HepG2 (cell line): Measurements from ENCODE around the gene GAN. TPM values are rescaled to one million over a fixed set of nuclear protein-coding genes. Genes with fewer than 3 reads are reported as not detected.

ENCODE experiments used
- ATAC-seq: fragments of 200-7000 bp; cut with Tn5 transposase; 3 replicates; pipeline ENCODE4 v1.9.1; 2020; ENCODE audit warnings: mild to moderate bottlenecking, moderate library complexity
- BruUV-seq: library from RNA; stranded (reverse); fragments of 400-500 nt; replicated peaks from 2 replicates; lab custom pipeline; 2021; lab: Mats Ljungman, UMichigan
- CTCF ChIA-PET: fragments of 300-600 bp; formaldehyde crosslinking; extraction: SDS; loops from one replicate; lab custom pipeline; 2021; ENCODE audit warnings: low total read pairs, inconsistent platforms, low intra/inter-chr PET ratio; lab: Yijun Ruan, JAX
- POLR2A ChIA-PET: fragments of 350-600 bp; sonication (Branson Sonifier 250); formaldehyde crosslinking; loops from one replicate; lab custom pipeline; 2020; ENCODE audit warnings: antibody characterized with exemption, inconsistent platforms; lab: Yijun Ruan, JAX
- DNase-seq: peaks from one replicate; pipeline ENCODE4 v3.0.0-alpha.2; 2015; ENCODE audit warnings: low spot score
- FAIRE-seq: peaks from 3 replicates; lab custom pipeline; 2011; peaks lifted over from hg19 to GRCh38; lab: Jason Lieb, UNC
- H2AFZ ChIP-seq: one replicate; pipeline ENCODE4 v1.6.1; 2011; ENCODE audit warnings: low read length, inconsistent platforms
- H3K27ac ChIP-seq: fragments of 300-600 bp; 3 replicates; pipeline ENCODE4 v1.8.0; 2011; ENCODE audit warnings: mixed run types, mild to moderate bottlenecking, mixed read lengths, low read length, inconsistent platforms; ENCODE audit not compliant: insufficient read depth; ENCODE audit errors: extremely low read length
- H3K27me3 ChIP-seq, 2 experiments: fragments of 200-600 bp in 1 of 2; 2 replicates in 1 of 2; 3 replicates in 1 of 2; pipeline versions ENCODE4 v1.6.0 to v1.8.0; 2011; ENCODE audit warnings: low read length in 2 of 2, mild to moderate bottlenecking in 2 of 2, moderate library complexity in 2 of 2, inconsistent platforms in 1 of 2; ENCODE audit not compliant: insufficient read depth in 2 of 2, control insufficient read depth in 1 of 2
- H3K36me3 ChIP-seq, 2 experiments: fragments of 200-600 bp in 1 of 2; replicated peaks in 1 of 2; 2 replicates in 1 of 2; 3 replicates in 1 of 2; pipeline versions ENCODE4 v1.5.1 to v1.8.0; 2011; ENCODE audit warnings: low read length in 2 of 2, inconsistent platforms in 1 of 2; ENCODE audit not compliant: insufficient read depth in 2 of 2, control insufficient read depth in 1 of 2
- H3K4me1 ChIP-seq: 2 replicates; pipeline ENCODE4 v1.5.1; 2012; ENCODE audit warnings: low read length, inconsistent platforms; ENCODE audit not compliant: insufficient read depth
- H3K4me2 ChIP-seq: 2 replicates; pipeline ENCODE4 v1.6.0; 2011; ENCODE audit warnings: low read depth, low read length, inconsistent platforms
- H3K4me3 ChIP-seq, 3 experiments: fragments of 200-600 bp in 1 of 3; sonication (generic), shearing (Covaris generic) in 1 of 3; replicated peaks in 1 of 3; 2 replicates each; pipeline ENCODE4 v1.5.1; 2011 to 2016; ENCODE audit warnings: low read length in 3 of 3, inconsistent platforms in 2 of 3, low read depth in 2 of 3, mild to moderate bottlenecking in 2 of 3, control low read depth in 1 of 3, mixed read lengths in 1 of 3; ENCODE audit not compliant: insufficient read depth in 1 of 3
- H3K79me2 ChIP-seq: one replicate; pipeline ENCODE4 v1.6.1; 2011; ENCODE audit warnings: low read length, inconsistent platforms; ENCODE audit not compliant: insufficient read depth
- H3K9ac ChIP-seq: 2 replicates; pipeline ENCODE4 v1.6.0; 2011; ENCODE audit warnings: mild to moderate bottlenecking, low read depth, low read length, inconsistent platforms; ENCODE audit not compliant: insufficient read depth
- H3K9me3 ChIP-seq: 2 replicates; pipeline ENCODE4 v1.5.1; 2012; ENCODE audit warnings: mild to moderate bottlenecking, low read length
- H4K20me1 ChIP-seq: 2 replicates; pipeline ENCODE4 v1.6.0; 2011; ENCODE audit warnings: inconsistent platforms, mild to moderate bottlenecking, low read length, moderate library complexity; ENCODE audit not compliant: insufficient read depth
- ADNP ChIP-seq: sonication (generic); formaldehyde crosslinking; IDR thresholded peaks from 2 replicates; pipeline ENCODE4 v1.4.0; 2020; ENCODE audit warnings: missing genetic modification reagents
- CBFB ChIP-seq: sonication (generic); formaldehyde crosslinking; IDR thresholded peaks from 2 replicates; pipeline ENCODE4 v1.4.0; 2020; ENCODE audit warnings: missing genetic modification reagents
- CREB1 ChIP-seq, 2 experiments: fragments of 450-650 bp in 1 of 2; IDR thresholded peaks; 2 replicates each; pipeline ENCODE4 v1.6.1; 2016 to 2017; ENCODE audit warnings: control low read depth in 1 of 2, mild to moderate bottlenecking in 1 of 2, missing compliant biosample characterization in 1 of 2, missing genetic modification characterization in 1 of 2
- HMG20B ChIP-seq: conservative IDR thresholded peaks from 2 replicates; pipeline ENCODE4 v1.6.1; 2016; ENCODE audit warnings: missing genetic modification reagents, missing compliant biosample characterization
- JUND ChIP-seq: sonication (generic); formaldehyde crosslinking; IDR thresholded peaks from 2 replicates; pipeline ENCODE4 v1.8.0; 2022; ENCODE audit warnings: mild to moderate bottlenecking, missing genetic modification reagents
- NR2C2 ChIP-seq: sonication (generic); formaldehyde crosslinking; IDR thresholded peaks from 2 replicates; pipeline ENCODE4 v1.4.0; 2020; ENCODE audit warnings: missing genetic modification reagents, mild to moderate bottlenecking, moderate library complexity, borderline replicate concordance
- NR2F1 ChIP-seq, 2 experiments: fragments of 450-650 bp in 1 of 2; formaldehyde crosslinking in 1 of 2; IDR thresholded peaks; 2 replicates each; pipeline versions ENCODE4 v1.5.0 to v1.6.1; 2016 to 2020; ENCODE audit warnings: mild to moderate bottlenecking in 1 of 2, missing compliant biosample characterization in 1 of 2, missing genetic modification reagents in 1 of 2, moderate library complexity in 1 of 2
- SOX6 ChIP-seq, 2 experiments: fragments of 450-650 bp in 1 of 2; sonication (generic) in 1 of 2; formaldehyde crosslinking in 1 of 2; IDR thresholded peaks; 2 replicates each; pipeline versions ENCODE4 v1.4.0 to v1.6.1; 2017 to 2020; ENCODE audit warnings: antibody characterized with exemption in 1 of 2, mild to moderate bottlenecking in 1 of 2, missing genetic modification reagents in 1 of 2
- ZBTB38 ChIP-seq: sonication (generic); formaldehyde crosslinking; IDR thresholded peaks from 2 replicates; pipeline ENCODE4 v1.5.1; 2020; ENCODE audit warnings: mild to moderate bottlenecking, missing genetic modification reagents
- ZFP1 ChIP-seq: IDR thresholded peaks from 2 replicates; pipeline ENCODE4 v1.6.1; 2016
- ZNF333 ChIP-seq: sonication (generic); formaldehyde crosslinking; IDR thresholded peaks from 2 replicates; pipeline ENCODE4 v1.4.0; 2020; ENCODE audit warnings: mild to moderate bottlenecking, missing genetic modification reagents, borderline replicate concordance
- ZNF747 ChIP-seq: sonication (generic); formaldehyde crosslinking; IDR thresholded peaks from 2 replicates; pipeline ENCODE4 v1.8.1; 2023; ENCODE audit warnings: missing genetic modification reagents, mild to moderate bottlenecking, borderline replicate concordance
- ZNF784 ChIP-seq: sonication (generic); formaldehyde crosslinking; IDR thresholded peaks from 2 replicates; pipeline ENCODE4 v1.5.1; 2020; ENCODE audit warnings: missing genetic modification reagents, mild to moderate bottlenecking, borderline replicate concordance
- WGBS: methylation state at CpG from one replicate; pipeline ENCODE4 v1.1.6; 2017; ENCODE audit warnings: low lambda C conversion rate; 5-methylcytosine and 5-hydroxymethylcytosine counted together
- in situ Hi-C: cut with HindIII; loops from 2 replicates; pipeline ENCODE4 v1.10.0; 2017; ENCODE audit warnings: low pct_unique_long_range_greater_than_20kb; ENCODE audit not compliant: extremely low pct_ligation_motif_present
- intact Hi-C: fragments of 100-400 bp; cut with micrococcal nuclease; formaldehyde crosslinking; loops from one replicate; pipeline ENCODE4 v1.10.0; 2022; ENCODE audit not compliant: unreplicated experiment
- polyA plus RNA-seq, 8 experiments: library from polyadenylated mRNA; depleted of rRNA in 3 of 8; stranded (reverse) in 7 of 8; unstranded in 1 of 8; fragments of >200 nt; fragmentation: Illumina TruSeq in 4 of 8; extraction: Trizol in 4 of 8; gene quantifications; 2 replicates each; pipeline versions ENCODE4 v1.2.1 to v1.2.3, GENCODE V29; 2011 to 2016; ENCODE audit warnings: low read depth in 4 of 8, missing spikeins in 1 of 8, mixed read lengths in 1 of 8; ENCODE audit not compliant: insufficient read depth in 1 of 8
- total RNA-seq, 5 experiments: library from RNA; depleted of rRNA; stranded (reverse); fragments of >200 nt; fragmentation: Illumina TruSeq; extraction: Trizol; gene quantifications; 2 replicates each; pipeline ENCODE4 v1.2.3, GENCODE V29; 2016; ENCODE audit warnings: low read depth in 1 of 5

Gene GAN
- total and polyA plus RNA-seq, 2 of the 13 experiments (the other 11 are each of a cell fraction or from before 2014, with no cell fraction given) = 4.3 to 11.0 TPM

- TF ChIP-seq ZNF333 (CRISPR knock-in tag) = no peak
- no peak for TF ChIP-seq ZFP1 (CRISPR knock-in tag)
Measured at GRCh38 chr16:81353895-81354294, 39.1 kb downstream of the GAN start (continued).

- Histone ChIP-seq H3K4me2 (no peak overlapping the region), H2AFZ (no peak overlapping the region), H3K9me3 (no peaks in the 10 kb centered on the region), H3K4me3 (no peak overlapping the region), H3K4me1 (no peaks in the 10 kb centered on the region), H3K27ac (no peak overlapping the region), H3K27me3 (no peaks in the 10 kb centered on the region), H3K36me3 (peaks cover 19 to 42% of the 10 kb centered on the region in 2 experiments), H4K20me1 (no peaks in the 10 kb centered on the region), H3K9ac (no peak overlapping the region), H3K79me2 (no peaks in the 10 kb centered on the region)
- ATAC-seq (no peak), FAIRE-seq (no peak), DNase-seq (no peak)
- no TSS peak for BruUV-seq
- intact Hi-C loops (no loop called here), in situ Hi-C loops (no loop called here)
- no peak for TF ChIP-seq CBFB (CRISPR knock-in tag)
- no peak for TF ChIP-seq HMG20B (CRISPR knock-in tag)
- TF ChIP-seq CREB1 (IDR thresholded peaks at IDR 0.05) = no peak
- no peak for TF ChIP-seq CREB1 (CRISPR knock-in tag; IDR thresholded peaks at IDR 0.05)
- TF ChIP-seq NR2F1 (CRISPR knock-in tag; IDR thresholded peaks at IDR 0.05) = no peak
- no peak for TF ChIP-seq ZBTB38 (CRISPR knock-in tag)
- TF ChIP-seq NR2C2 (CRISPR knock-in tag) = no peak
- no peak for TF ChIP-seq SOX6 (IDR thresholded peaks at IDR 0.05)
- no peak for TF ChIP-seq SOX6 (CRISPR knock-in tag; IDR thresholded peaks at IDR 0.05)
- no peak for TF ChIP-seq JUND (CRISPR knock-in tag)
- TF ChIP-seq ZNF747 (CRISPR knock-in tag) = no peak
- TF ChIP-seq ZNF784 (CRISPR knock-in tag) = no peak
- no peak for TF ChIP-seq ADNP
- CTCF ChIA-PET = no interaction called here
- POLR2A ChIA-PET = no interaction called here
- WGBS = 98% methylated on average over 9 of the region's 9 CpGs
Measured at GRCh38 chr16:81357711-81358260, 43.0 kb downstream of the GAN start.
